PC-9 (cell line): ENCODE data around the gene NSF.
"Not testable (repeated sequence)": the region's sequence is repeated elsewhere in the genome, so short reads cannot be mapped to it uniquely, and the experiment has no call there.

ENCODE experiments used
- CTCF ChIP-seq: fragments of 200-600 bp; sonication (generic); conservative IDR thresholded peaks from 2 replicates; pipeline ENCODE4 v1.6.1; 2017; ENCODE audit warnings: mixed run types, antibody characterized with exemption, mild to moderate bottlenecking, moderate library complexity
- EZH2 ChIP-seq: fragments of 200-600 bp; sonication (generic); IDR thresholded peaks from 2 replicates; pipeline ENCODE4 v1.8.0; 2017; ENCODE audit warnings: antibody characterized with exemption, low read depth

GRCh38 chr17:46613876-46614275, 23.4 kb downstream of the NSF start:
- not testable (repeated sequence) for TF ChIP-seq CTCF, EZH2
